ENCODE results near the gene SCGB2A2.

SCGB2A2 gene

GRCh38 chr11:62298975-62299374, 29.0 kb downstream of the SCGB2A2 start, which contains the start of gene SCGB1D4:
SCGB1D4 (minus strand) TSS chr11:62299075; CDS start chr11:62299010, 65 bp downstream.
- DNase-seq (ENCODE audit: low read depth in 1 of 2, low spot score in 1 of 2), result no peak

GRCh38 chr11:62306227-62306626, 36.3 kb downstream of the SCGB2A2 start:
- DNase-seq (ENCODE audit: low read depth in 1 of 2, low spot score in 1 of 2), result no peak

DNA sequence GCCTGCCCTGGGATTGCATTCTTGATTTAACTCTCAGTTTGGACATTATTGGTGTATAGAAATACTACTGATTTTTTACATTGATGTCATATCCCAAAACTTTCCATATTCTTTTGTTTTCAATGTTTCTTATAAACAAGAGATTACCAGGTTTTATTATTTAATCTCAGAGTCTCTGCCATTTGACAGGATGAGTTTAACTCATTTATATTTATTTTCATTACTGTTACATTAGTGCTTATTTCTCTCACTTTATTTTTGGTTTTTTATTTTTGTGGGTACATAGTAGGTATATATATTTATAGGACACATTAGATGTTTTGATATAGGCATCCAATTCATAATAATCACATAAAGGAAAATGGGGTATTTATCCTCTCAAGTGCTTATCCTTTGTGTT, 38.0 kb downstream of the SCGB2A2 start:
- no peak for DNase-seq (ENCODE audit: low read depth in 1 of 2, low spot score in 1 of 2)

DNA sequence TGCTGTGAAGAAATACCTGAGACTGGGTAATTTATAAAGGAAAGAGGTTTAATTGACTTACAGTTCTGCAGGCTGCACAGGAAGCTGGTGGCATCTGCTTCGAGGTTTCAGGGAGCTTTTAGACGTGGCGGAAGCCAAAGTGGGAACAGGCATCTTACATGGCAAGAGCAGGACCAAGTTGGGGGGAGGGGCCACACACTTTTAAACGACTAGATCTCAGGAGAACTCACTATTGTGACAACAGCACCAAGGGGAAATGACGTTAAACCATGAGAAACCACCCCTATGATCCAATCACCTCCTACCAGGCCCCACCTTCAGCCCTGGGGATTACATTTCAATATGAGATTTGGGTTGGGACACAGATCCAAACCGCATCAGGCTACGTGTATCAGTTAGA, 40.0 kb downstream of the SCGB2A2 start:
- no peak for DNase-seq (ENCODE audit: low read depth in 1 of 2, low spot score in 1 of 2)

- no peak for DNase-seq (ENCODE audit: low read depth in 1 of 2, low spot score in 1 of 2)
These were observed 45.5 kb downstream of the SCGB2A2 start for GRCh38 chr11:62315431-62315830.

GRCh38 chr11:62322524-62322923, 52.6 kb downstream of the SCGB2A2 start:
- no peak for DNase-seq (ENCODE audit: low read depth in 1 of 2, low spot score in 1 of 2)

Data from stimulated activated CD4-positive, alpha-beta T cell treated with anti-CD3 and anti-CD28 coated beads, Interleukin-15, amount 100 ng/mL, for 1 hour (primary cell).